SU-DHL-6 (cell line): ENCODE data around the gene SYK.

Source experiments
- EZH2phosphoT487 ChIP-seq: fragments of 200-600 bp; sonication (generic), shearing (Covaris generic); conservative IDR thresholded peaks from 2 replicates; pipeline ENCODE4 v1.6.1; 2018; ENCODE audit warnings: mild to moderate bottlenecking, antibody characterized with exemption, low read length, moderate library complexity, mixed read lengths
- TF ChIP-seq, protein P1 (sequence below): fragments of 200-600 bp; sonication (generic); IDR thresholded peaks from one replicate; pipeline ENCODE4 v1.5.1; 2017; ENCODE audit warnings: antibody characterized with exemption, mild to moderate bottlenecking, low read length, moderate library complexity; ENCODE audit not compliant: insufficient read depth, poor library complexity, severe bottlenecking

- TF ChIP-seq, protein P1, sequence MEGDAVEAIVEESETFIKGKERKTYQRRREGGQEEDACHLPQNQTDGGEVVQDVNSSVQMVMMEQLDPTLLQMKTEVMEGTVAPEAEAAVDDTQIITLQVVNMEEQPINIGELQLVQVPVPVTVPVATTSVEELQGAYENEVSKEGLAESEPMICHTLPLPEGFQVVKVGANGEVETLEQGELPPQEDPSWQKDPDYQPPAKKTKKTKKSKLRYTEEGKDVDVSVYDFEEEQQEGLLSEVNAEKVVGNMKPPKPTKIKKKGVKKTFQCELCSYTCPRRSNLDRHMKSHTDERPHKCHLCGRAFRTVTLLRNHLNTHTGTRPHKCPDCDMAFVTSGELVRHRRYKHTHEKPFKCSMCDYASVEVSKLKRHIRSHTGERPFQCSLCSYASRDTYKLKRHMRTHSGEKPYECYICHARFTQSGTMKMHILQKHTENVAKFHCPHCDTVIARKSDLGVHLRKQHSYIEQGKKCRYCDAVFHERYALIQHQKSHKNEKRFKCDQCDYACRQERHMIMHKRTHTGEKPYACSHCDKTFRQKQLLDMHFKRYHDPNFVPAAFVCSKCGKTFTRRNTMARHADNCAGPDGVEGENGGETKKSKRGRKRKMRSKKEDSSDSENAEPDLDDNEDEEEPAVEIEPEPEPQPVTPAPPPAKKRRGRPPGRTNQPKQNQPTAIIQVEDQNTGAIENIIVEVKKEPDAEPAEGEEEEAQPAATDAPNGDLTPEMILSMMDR, result no peak
- TF ChIP-seq EZH2phosphoT487, result no peak
These were observed 53.7 kb downstream of the SYK start for GRCh38 chr9:90855208-90855902.
